ENCODE results near the gene AFF1.
A peak's percentile ranks its signal among the peaks of the same experiment; 100 is the strongest.

Gene AFF1

DNA sequence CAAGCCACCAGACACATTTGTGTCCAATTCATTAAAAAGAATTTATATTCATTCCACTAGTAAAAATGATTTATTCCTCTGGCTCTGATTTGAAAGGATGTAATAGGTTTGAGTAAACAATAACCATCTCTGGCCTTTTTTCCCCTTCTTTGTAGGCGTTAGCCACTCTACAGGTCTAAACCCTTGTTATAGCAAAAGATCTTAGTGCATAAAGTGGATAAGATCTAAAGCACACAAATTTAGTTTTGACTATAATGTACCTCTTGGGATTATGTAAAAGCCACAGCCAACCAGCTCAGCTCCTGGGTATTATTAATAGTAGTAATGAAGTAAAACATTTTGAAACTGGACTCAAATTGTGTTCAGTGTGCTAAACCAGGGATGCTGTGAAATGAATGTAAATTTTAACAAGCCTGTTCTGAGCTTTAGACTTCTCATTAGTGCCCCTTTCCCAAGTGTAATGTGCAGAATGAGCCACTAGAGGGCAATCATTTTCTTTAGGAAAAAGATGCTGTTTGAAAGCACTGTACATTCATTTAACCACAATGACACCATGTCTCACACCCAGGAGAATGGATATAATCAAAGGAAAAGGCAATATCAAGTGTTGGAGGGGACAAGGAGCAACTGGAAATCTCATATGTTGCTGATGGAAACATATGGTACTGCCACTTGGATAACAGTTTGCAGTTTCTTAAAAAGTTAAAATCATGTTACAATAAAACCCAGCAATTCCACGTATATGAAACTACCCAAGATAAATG lies 215.9 kb downstream of the AFF1 start:
- DNase-seq (ENCODE audit: low read depth in 2 of 2) = peak in 1 of 2 donors; percentile 9

DNA sequence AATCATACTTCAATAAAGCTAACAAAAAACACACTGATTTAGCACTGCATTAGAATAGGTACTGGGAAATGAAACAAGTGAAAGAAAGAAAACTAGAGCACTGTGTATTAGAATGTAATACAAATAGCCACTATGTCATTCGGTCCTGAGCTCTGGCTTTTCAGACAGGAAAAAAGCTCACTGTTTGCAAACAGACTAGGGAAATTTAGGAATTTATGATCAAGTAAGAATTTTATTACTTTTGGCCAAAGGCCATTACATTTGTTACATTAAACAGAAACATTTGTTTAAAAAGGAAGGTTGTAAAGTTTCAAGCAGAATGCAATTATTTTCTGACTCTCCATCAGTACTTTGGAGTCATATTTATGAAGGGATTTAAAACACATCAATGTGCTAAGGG lies 216.9 kb downstream of the AFF1 start:
- DNase-seq (ENCODE audit: low read depth in 2 of 2) = no peak

DNA sequence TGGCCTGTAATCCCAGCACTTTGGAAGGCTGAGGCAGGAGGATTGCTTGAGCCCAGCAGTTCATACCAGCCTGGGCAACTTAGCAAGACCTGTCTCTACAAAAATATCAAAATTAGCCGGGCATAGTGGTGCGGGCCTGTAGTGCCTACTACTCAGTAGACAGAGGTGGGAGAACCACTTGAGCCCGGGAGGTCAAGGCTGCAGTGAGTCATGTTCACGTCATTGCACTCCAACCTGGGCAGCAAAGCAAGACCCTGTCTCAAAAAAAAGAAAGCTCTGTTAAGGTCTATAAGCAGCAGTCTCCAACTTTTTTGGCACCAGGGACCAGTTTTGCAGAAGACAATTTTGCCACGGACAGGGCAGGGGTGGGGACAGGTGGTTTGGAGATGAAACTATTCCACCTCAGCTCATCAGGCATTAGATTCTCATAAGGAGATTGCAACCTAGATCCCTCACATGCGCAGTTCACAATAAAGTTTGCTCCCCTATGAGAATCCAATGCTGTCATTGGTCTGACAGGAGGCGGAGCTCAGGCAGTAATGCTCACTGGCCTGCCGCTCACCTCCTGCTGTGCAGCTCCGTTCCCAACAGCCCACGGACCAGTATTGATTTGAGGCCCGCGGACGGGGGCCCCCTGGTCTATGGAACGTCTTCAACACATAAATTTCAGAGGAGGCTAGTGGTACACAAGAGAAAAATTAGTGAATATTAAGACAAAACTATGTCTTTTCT lies 217.7 kb downstream of the AFF1 start:
- no peak for DNase-seq (ENCODE audit: low read depth in 2 of 2)

DNA sequence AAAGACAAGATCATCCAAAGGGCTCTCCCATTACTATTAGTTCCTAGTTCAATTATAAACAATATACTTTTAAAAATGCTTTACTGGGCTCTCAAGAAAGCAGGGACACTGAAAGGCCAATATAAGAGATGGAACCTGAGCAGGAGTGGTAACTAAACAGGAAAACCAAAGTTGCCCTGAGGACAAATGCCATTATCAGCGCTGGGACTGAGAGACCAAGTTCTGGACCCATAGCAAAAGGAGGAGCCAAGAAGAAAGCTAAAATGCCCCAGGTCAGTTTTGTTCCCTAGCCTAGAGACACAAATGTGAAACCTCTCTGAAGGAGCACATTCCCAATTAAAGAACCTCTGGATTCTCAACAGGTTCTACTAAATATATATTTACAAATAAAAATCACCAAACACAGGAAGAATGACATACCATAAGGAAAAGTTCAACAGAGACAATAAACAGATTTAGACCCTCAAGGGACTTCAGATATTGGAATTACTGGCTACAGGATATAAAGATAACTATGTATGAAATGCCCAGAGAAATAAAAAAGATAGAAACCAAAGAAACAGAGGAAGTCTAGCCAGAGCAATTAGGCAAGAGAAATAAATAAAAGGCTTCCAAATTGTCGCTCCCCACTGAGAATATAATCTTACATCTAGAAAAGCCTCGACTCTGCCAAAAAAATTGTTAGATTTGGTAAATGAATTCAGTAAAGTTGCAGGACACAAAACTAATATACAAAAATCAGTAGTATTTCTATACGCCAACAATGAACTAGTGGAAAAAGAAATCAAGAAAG lies 218.5 kb downstream of the AFF1 start:
- no peak for DNase-seq (ENCODE audit: low read depth in 2 of 2)

DNA sequence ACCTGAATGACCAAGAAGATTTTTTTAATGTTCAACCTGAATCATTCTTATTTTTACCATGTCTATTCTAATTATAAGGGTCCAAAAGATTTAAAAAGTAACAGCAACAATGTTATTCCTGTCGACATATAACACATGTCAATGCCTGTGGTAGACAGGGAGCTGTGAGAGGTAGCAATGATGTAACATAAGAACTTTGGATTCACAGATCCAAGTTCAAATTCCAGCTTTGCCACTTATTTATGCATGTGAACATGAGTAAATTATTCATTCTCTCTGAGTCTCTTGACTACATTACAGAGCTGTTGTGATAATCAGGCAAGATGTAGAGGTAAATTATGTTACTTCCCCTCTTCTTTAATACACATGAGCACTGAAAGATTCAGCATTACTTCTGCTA lies 231.1 kb downstream of the AFF1 start:
- DNase-seq (ENCODE audit: low read depth in 2 of 2) = no peak

DNA sequence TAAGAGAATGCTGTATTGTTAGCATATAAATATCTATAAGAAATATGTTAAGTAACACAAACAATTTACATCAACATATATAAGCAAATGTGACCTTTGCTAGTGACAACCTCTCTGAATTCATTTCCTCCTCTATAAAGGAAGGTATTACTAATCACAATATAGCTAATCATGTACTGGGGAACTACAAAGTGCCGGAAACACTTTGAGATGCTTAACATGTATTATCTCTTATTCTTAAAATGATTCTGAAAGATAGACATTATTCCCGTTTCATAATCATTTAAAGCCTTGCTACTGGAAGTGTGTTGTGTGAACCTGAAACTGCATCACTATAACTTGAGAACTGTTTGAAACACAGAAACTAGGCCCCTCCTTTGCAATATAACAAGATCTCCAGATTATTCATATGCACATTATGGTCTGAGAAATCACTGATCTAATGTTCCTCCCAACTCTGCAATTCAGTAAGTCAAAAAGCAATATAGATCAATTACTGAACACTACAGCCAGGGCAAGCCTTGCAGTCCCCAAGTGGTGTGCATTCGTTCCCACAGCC lies 231.6 kb downstream of the AFF1 start:
- DNase-seq (ENCODE audit: low read depth in 2 of 2) = no peak

DNA sequence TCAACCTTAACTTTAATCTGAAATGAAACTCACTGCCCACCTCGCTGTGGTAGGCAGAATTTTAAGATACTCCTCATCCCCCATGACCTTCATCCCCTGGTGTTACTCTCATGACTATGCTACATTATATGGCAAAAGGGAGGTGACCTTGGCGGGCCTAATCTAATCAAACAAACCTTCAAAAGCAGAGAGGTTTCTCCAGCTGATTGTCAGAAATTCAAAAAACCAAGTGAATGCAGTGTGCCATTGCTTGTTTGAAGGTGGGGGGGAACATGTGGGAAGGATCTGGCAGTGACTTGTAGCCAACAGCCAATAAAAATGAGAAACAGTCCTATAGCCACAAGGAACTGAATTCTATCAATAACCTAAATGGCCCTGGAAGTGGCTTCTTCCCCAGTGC lies 237.1 kb downstream of the AFF1 start:
- no peak for DNase-seq (ENCODE audit: low read depth in 2 of 2)

DNA sequence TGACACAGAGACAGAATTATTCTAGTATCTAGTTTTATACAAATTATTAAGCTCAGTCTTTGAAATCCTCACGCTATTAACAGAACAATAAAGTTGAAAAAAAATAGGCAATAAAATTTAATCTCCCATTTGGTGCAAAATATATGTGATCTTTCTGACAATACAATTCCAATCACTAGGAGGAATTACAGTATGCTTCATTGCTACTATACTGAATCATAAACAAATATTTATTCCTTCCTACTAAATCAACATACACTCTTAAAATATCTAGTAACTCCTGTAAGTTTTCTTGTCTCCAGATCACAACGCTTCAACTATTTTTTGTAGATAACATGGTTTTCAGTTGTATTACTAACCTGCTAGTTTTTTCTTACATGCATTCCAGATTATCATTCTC lies 239.9 kb downstream of the AFF1 start:
- no peak for DNase-seq (ENCODE audit: low read depth in 2 of 2)

DNA sequence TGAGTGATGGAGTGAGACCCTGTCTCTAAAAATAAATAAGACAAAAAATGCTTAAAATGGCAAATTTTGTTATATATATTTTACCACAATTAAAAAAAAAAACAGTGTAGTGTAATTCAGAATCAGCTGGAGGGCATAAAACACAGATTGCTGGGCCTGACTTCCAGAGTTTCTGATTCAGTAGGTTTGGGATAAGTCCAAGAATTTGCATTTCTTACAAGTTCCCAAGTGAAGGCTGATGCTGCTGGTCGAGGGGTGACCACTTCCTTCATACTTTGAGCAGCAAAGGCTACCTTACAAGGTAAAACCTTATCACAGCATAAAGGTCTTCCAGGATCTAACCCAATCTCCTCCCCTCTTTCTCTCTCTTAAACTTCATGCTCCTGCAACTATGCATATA lies 244.9 kb downstream of the AFF1 start:
- DNase-seq (ENCODE audit: low read depth in 2 of 2) = no peak

DNA sequence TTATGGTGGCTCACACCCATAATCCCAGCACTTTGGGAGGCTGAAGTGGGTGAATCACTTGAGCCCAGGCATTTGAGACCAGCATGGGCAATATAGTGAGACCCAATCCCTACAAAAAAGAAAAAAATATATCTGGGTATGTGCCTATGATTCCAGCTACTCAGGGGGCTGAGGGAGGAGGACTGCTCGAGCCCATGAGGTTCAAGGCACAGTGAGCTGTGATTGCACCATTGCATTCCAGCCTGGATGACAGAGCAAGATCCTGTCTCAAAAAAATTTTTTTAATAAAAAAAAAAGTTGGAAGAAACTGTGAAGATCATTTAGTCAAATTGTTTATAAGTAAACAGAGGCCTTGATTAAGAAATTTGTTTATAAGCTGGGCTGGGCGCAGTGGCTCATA lies 246.0 kb downstream of the AFF1 start:
- no peak for DNase-seq (ENCODE audit: low read depth in 2 of 2)

DNA sequence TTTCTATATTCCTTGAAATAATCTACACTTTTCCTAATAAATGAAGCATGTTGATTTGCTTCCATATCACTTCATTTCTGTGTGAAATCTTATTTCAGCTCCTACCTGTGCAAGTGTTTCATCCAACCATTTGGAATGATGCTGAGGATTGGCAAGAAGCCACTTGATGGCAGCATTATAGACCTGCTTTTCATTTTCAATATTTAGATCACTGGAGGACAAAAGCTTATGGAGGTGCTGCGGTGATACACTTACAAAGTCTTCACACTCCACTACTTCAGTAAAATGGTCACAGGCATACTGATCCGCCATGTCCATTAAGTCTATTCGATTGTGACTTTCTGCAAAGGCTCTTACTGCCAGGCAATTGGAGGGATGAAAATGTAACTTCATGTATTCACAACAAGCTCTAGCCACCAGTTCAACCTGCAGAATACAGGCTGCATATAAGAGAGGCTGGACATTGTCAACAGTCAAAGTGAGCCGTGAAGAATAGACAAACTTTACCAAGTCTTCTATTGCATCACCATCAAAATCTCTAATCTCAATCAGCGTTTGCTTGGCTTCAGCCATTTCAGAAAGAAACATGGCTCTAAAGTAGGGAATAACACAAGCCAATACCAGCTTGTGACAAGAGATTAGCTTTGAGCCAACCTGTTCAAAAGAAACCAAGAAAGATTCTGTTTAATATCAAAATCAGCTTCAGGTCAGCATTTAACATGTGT lies 250.5 kb downstream of the AFF1 start:
- DNase-seq (ENCODE audit: low read depth in 2 of 2) = no peak

DNA sequence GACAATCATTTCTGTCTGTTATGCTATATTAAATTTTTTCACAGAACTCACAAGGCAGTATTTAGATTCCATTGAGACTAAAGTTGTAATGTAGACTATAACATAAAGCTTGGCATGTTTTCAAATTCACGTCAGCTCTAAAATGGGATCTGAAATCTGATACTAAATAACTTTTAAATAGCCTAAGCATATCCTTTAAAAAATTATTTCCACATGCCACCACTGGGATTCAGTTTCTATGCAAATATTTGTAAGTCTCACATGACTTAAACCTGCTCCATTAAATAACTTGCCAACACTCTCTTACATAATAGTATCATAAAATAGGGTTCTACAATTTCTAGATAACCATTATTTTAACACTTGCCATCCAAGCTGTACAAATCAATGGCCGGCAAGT lies 253.2 kb downstream of the AFF1 start:
- DNase-seq (ENCODE audit: low read depth in 2 of 2) = no peak

DNA sequence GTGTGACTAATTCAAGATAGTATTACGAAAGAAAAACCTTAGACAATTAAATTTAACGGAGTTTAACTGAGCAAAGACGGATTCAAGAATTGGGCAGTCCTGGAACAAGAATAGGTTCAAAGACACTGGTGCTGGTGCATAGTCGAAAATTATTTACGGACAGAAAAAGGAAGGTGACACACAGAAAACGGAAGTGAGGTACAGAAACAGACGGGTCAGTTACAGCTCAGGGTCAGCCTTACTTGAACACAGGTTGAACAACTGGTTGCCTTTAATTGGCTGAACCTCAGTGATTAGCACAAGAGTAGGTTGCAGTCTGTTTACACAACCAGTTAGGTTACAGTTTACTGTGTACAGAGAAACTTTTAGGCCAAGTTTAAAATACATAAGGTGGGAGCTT lies 254.1 kb downstream of the AFF1 start:
- no peak for DNase-seq (ENCODE audit: low read depth in 2 of 2)

Measured in stimulated activated CD8-positive, alpha-beta memory T cell treated with anti-CD3 and anti-CD28 coated beads, Interleukin-15, amount 100 ng/mL, for 48 hours (primary cell).